Middle frontal gyrus (tissue), 1 donor: ENCODE measurements around the gene ANKHD1.
"Not testable (repeated sequence)": the region's sequence is repeated elsewhere in the genome, so short reads cannot be mapped to it uniquely, and the experiment has no call there.

Experiments
- DNase-seq: peaks from one replicate; pipeline ENCODE4 v3.0.0-alpha.2; 2015; ENCODE audit warnings: low spot score; ENCODE audit errors: extremely low spot score

ANKHD1 gene

GRCh38 chr5:140560227-140560626, 158.6 kb downstream of the ANKHD1 start:
- no peak for DNase-seq

GRCh38 chr5:140561753-140562523, 160.3 kb downstream of the ANKHD1 start:
- DNase-seq: no peak

- DNase-seq: no peak
Measured at GRCh38 chr5:140563596-140563995, 162.0 kb downstream of the ANKHD1 start.

- peak; percentile 98 for DNase-seq
Measured at GRCh38 chr5:140564196-140565023, 162.8 kb downstream of the ANKHD1 start, which contains the start of the genes APBB3 and SLC35A4. APBB3 (minus strand) TSS chr5:140564598; CDS start chr5:140564245, 353 bp downstream. SLC35A4 (plus strand) TSS chr5:140564828; CDS start chr5:140567170, 2,342 bp downstream.

GRCh38 chr5:140565024-140565779, 163.6 kb downstream of the ANKHD1 start:
- DNase-seq: no peak

GRCh38 chr5:140565780-140566095, 164.1 kb downstream of the ANKHD1 start:
- no peak for DNase-seq

- DNase-seq: no peak
Measured at GRCh38 chr5:140566665-140567064, 165.0 kb downstream of the ANKHD1 start.

- no peak for DNase-seq
Measured at GRCh38 chr5:140567136-140567818, 165.6 kb downstream of the ANKHD1 start.

- DNase-seq: no peak
Measured at GRCh38 chr5:140567871-140568270, 166.2 kb downstream of the ANKHD1 start.

- DNase-seq: no peak
Measured at GRCh38 chr5:140568443-140569063, 166.9 kb downstream of the ANKHD1 start.

GRCh38 chr5:140569197-140569596, 167.6 kb downstream of the ANKHD1 start:
- DNase-seq: no peak

- DNase-seq: no peak
Measured at GRCh38 chr5:140570058-140570457, 168.4 kb downstream of the ANKHD1 start.

GRCh38 chr5:140570488-140570887, 168.9 kb downstream of the ANKHD1 start:
- no peak for DNase-seq

GRCh38 chr5:140571105-140571504, 169.5 kb downstream of the ANKHD1 start:
- no peak for DNase-seq

- no peak for DNase-seq
Measured at GRCh38 chr5:140573683-140574082, 172.1 kb downstream of the ANKHD1 start.

- no peak for DNase-seq
Measured at GRCh38 chr5:140574165-140574564, 172.5 kb downstream of the ANKHD1 start.

- no peak for DNase-seq
Measured at GRCh38 chr5:140575309-140575708, 173.7 kb downstream of the ANKHD1 start.

- DNase-seq: no peak
Measured at GRCh38 chr5:140576776-140577201, 175.2 kb downstream of the ANKHD1 start.

GRCh38 chr5:140579188-140579747, 177.6 kb downstream of the ANKHD1 start:
- DNase-seq: not testable (repeated sequence)

GRCh38 chr5:140587495-140587894, 185.9 kb downstream of the ANKHD1 start:
- DNase-seq: no peak
